Measurements from ENCODE around the gene ARAP1.

DNA sequence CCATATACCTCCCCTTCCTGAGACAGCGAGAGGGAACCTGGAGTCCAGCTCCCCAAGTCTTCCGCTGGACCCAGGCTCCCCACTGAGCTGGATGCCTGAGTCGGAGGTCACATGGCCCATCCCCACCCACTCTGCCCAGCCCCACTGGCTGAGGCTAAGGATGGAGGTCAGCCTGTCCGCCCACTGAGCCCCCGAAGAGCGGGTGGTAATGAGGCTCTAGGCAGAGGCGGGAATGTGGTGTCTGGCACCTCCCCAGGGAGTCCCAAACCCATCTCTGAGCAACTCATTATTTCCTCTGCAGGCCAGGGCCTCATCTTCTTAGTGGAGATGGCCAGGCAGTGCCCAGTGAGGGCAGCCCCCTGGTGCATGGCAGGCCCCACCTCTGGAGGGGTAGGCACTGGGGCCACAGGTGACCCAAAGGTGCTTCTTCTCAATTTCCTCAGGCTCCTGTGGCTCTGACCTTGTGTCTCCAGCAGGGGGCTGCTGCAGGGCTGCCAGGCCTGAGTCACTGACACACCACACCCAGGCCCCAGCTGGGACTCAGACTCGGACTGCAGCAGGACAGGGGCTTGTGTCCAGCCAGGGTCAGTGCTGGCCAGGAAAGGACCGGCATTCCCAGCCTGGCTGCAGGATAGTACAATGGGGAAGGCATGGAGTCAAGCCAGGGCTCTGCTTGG is 67.8 kb downstream of the ARAP1 start:
- TF ChIP-seq YY1 (IDR thresholded peaks at IDR 0.05; ENCODE audit: insufficient read depth, insufficient read length), result no peak
- no peak for TF ChIP-seq SUZ12 (IDR thresholded peaks at IDR 0.05; ENCODE audit: extremely low read depth, insufficient read depth, insufficient read length)
